ENCODE data around the gene MACO1.

MACO1 gene

DNA sequence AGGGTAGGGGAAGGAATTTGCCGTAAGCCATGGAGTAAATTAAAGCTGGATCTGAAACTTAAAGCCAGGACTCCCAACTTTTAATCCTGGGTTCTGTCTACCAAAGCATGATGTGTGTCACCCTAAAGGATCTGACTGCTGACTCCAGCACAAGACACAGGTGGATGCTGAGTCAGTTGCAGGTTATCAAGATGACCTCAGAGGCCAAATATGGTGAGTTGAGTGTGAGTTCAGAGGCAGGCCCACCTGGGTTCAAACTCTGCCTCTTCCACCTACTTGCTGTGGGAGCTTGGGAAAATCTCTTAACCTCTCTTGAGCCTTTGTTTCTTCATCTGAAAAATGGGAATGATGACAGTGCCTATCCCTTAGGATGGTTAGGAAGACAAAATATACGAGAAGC, 96.1 kb downstream of the MACO1 start:
- no peak for DNase-seq

GRCh38 chr1:25527226-25527846, 96.6 kb downstream of the MACO1 start:
- no peak for DNase-seq

DNA sequence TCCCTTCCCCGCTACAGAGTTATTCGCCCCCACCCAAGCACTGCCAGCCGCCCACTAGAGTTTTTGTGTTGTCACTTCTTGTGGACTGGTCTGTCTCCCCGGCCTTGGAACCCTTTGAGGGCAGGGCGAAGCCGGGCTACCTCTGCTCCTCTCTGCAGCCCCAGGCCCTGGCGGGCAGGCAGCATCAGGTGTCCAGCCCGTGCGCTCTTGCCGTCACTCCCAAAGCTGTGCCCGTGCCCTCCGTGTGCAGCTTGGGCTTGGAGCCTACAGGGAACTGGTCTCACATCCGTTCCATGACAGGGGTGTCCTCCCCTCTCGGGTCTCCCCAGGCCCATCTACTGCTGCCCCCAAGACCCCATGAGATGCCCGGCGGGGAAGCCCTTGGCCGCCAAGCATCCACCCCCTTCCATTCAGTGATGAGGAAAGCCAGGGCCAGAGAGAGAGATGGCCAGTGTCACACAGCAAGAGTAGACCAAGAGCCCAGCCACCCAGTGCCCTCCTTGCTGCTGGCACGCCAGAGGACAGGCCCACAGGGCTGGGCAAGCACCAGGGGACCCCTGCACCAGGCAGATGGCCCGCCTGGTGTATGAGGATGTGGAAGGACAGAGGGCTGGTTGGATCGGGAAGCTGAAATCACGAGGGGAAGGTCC, 97.4 kb downstream of the MACO1 start:
- DNase-seq = no peak

DNA sequence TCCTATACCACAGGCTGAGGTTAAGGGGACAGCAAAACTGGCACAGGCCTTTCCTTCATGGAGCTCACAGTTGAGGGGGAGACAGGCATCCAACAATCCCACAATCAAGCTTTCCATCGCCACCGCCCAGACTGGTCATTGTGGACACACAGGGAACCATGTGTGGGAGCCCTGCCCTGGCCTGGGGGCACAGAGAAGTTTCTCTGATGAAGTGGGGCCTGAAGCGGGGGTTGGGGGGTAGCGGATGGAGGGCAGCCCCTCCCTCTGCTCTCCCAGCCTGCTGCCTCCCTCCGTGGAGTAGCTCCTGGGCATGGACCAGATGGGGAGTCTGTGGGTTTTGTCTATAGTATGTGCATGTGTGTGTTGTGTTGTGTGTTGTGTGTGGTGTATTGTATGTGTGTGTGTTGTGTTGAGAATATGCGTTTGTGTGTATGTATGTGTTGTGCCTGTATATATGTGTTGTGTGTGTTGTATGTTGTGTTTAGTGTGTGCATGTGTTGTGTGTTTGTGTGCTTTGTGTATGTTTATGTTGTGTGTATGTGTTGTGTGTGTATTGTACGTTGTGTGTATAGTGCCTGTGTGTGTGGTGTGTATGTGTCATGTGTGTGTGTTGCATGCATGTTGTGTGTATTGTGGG, 98.3 kb downstream of the MACO1 start:
- DNase-seq = no peak

GRCh38 chr1:25529518-25530185, 99.0 kb downstream of the MACO1 start:
- no peak for DNase-seq

DNA sequence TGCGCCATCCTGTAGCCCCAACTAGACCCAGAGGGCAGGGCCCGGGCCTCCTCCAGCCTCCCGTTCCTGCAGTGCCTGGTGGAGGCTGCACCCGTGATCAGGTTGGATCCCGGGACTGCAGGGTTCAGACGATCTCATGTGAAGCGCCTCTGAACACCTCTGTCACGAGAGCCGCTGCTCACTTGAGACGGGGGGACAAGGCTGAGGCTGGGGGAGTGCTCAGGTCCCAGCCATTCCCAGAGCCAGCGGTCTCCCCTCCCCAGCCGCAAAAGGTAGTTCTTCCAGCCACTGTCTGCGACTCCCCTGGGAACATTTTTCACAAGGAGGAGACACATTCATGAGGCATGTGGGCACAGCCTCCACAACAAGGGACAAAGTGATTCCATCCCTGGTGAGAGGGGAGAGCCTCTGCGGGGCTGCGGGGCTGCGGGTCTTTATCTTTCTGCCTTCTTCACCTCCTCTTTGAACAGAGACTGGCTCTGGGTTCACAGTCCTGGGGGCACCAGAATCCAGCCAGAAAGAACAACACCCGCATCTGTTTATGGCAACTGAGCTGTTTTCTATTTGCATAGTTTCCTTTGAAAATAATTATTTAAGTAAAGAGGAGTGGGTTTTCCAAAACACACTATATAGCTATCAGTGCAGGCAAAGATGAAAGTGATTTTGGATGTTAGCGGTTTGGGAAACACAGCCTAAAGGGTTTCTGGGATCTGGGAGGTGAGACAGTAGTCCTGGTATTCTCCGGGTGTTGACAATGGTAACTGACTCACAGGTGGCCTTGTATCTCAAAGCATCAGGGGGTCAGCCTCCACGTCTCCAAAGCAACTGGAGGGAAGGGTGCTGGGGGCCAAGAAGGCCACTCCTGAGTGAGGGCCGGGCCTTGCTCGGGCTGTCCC, 99.7 kb downstream of the MACO1 start:
- no peak for DNase-seq

DNA sequence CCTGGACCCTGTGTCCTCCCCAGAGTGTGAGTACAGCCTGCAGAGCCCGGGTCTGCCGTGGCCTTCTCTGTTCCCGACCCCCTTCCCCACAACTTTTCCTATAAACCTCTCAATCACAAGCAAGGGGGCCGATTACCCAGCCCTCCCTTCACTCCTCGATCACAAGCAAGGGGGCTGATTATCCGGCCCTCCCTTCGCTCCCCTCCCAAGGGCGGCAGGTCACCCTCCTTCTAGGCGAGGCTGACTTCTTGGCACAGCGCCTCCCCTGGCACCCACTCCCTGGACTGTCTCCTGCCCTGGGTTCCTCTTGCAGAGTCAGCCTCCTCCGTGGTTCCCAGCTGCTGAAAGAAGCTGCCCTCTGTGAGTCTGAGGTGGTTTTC, 100.4 kb downstream of the MACO1 start:
- no peak for DNase-seq

DNA sequence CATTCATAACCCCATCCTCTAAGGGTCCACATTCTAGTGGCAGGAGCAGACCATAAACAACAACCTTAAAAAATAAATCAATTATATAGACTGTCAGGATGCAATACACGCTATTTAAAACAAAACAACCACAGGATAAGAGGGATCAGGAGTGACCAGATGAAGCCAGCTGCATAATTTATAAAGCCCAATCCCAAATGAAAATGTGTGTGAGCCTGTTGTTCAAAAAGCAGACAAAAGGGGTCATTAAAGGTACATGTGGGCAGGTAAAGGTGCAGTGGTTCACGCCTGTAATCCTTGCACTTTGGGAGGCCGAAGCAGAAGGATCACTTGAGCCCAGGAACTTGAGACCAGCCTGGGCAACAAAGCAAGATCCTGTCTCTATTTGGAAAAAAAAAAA, 102.3 kb downstream of the MACO1 start:
- DNase-seq = no peak

DNA sequence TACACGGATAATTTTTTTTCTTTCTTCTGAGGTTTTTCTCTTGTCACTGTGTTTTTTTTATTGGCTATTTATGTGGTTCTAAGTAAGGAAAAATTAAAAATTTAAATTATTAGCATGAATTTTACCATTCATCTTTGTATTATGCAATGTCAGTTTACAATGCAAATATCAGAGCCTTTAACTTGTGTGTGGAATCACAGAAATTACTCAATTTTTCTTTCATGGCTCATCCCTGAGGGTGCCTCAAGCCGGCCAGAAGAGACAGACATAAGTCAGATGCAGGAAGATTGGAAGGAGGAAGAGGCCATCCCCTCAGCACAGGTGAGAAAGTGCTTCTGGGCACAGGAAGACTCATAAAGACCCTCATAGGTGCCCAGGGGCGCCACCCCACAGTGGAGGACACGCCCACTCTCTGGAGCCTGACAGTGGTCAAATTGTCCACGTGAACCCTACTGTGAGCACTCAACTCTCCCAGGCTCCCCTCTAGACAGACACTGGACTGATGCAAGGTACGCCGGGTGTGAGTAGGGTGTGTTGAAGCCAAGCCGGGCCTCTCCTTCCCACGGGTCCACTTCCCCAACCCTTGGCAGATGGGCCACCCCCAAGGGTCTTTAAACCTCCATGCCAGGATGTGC, 103.2 kb downstream of the MACO1 start:
- no peak for DNase-seq

- DNase-seq = no peak
Measured at GRCh38 chr1:25534410-25534788, 103.7 kb downstream of the MACO1 start.

- no peak for DNase-seq
Measured at GRCh38 chr1:25536124-25536523, 105.4 kb downstream of the MACO1 start.

- no peak for DNase-seq
Measured at GRCh38 chr1:25537153-25537831, 106.6 kb downstream of the MACO1 start.

DNA sequence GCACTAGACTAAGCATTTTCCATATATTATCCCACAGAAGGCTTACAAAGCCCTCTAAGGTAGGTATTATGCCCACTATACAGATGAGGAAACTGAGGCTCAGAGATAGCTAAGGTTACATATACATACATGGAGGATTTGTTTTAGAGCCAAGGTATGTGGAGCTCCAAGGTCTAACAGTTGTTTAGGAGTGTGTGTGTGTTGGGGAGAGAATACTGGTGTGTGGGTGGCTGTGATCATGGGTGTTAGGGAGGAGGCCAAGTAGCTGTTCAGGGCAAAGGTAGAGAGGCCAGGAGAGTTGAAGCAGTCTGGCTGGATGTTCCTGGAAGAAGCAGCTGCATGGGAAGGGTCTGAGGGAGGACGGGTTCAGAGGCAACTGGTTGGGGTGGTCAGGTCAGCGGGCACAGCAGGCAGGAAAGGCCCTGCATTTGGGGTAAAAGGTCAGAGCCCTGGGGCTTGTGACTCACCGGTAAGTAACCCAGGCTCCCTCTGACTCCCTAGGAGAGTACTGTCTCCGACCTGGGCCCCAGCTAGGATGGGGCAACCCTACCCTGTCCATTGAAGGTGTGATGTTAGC, 107.6 kb downstream of the MACO1 start:
- no peak for DNase-seq

DNA sequence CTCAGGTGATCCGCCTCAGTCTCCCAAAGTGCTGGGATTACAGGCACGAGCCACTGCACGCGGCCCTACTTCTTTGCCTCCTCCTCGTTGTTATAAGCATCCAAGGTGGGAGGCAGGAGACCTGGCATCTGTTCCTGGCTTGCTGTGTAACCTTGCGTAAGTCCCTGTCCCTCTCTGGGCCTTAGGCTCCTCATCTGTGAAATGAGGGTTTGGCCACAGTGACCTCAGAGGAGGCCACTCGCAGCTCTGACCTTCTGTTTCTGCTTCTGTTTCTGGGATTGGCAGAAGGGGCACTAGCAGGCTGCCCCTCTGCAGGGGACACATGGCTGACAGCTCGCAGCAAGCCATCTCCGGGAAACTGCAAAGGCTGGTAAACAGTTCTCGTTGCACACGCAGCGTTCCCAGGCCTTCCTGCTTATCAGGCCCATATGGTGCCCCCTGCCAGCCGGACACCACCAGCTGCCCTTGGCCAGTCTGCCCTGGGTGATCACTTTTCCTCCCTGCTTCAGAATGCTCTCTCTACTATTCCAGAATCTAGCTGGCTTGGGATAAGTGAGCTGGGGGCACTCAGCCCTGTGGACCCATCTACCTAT, 110.1 kb downstream of the MACO1 start:
- DNase-seq = no peak

DNA sequence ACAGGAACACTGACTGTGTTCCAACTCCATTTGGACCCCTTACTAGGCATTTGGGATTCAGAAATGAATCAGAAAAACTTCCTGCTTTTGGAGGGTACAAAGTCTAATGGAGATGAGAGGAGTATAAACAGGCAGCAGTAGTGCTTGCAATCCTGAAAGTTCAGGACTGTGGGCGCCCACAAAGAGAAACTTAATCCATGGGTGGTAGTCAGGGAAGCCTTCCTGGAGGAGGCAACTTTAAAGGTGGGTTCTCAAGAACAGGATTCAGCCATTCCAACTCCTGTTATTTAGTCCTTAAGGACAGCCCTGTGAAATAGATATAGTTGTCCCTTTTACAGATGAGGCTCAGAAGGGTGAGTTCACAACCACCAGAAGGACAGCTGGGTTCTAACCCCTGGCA, 110.7 kb downstream of the MACO1 start:
- no peak for DNase-seq

DNA sequence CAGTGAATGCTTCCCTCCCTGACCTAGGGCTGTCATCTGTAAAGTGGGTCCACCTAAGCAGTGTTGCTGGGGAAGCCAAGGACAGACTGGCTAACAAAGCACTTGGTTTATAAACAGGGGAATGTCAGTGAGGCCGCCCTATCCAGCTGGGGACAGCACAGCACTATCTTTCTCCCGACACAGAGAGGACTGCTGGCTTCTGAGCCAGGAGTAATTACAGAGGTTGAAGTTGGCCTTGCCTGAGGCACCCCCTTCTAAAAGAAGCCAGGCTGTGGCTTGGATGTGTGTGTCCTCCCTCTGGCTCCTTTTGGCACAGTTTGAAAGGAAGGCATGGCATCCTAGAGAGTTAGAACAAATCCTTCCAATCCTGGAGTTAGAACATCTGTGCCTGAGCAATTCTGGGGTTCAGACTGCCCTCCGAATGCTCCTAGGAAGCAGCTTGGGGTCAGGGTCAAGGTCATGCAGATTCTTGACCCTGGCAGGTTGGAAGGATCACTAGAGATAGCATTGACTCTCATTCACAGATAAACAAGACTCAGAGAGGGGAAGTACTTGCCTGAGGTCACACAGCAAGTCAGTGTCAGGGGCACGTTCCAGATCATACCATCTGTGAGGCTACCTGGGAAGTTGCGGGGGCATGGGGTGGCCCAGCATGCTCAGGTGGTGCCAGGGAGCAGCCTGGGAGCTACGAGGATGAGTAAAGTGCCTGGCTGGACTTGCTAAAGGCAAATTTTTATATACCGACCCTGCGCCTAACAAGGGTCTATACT, 111.4 kb downstream of the MACO1 start:
- no peak for DNase-seq

- DNase-seq = no peak
Measured at GRCh38 chr1:25543005-25543424, 112.3 kb downstream of the MACO1 start.

- DNase-seq = peak; percentile 83
Measured at GRCh38 chr1:25543425-25544242, 112.9 kb downstream of the MACO1 start, which contains the start of gene LDLRAP1. LDLRAP1 (plus strand) TSS chr1:25543606; CDS start chr1:25543699, 93 bp downstream.

GRCh38 chr1:25544243-25544764, 113.6 kb downstream of the MACO1 start:
- no peak for DNase-seq

Measured in midbrain (tissue), 1 donor.